HL-60 (cell line): ENCODE results near the gene GLTP.

ENCODE experiments used
- DNase-seq, 2 experiments: peaks; one replicate each; pipeline ENCODE4 v3.0.0-alpha.2; 2010 to 2020; ENCODE audit warnings: low read depth in 1 of 2, low spot score in 1 of 2
- H3K27ac ChIP-seq: fragments of 250-450 bp; sonication (Bioruptor Pico); replicated peaks from 2 replicates; pipeline ENCODE4 v1.5.1; 2020; ENCODE audit warnings: mild to moderate bottlenecking, moderate library complexity
- H3K27me3 ChIP-seq: fragments of 250-450 bp; sonication (Bioruptor Pico); 2 replicates; pipeline ENCODE4 v1.5.1; 2021; ENCODE audit warnings: mild to moderate bottlenecking, moderate library complexity; ENCODE audit not compliant: insufficient read depth, poor library complexity, severe bottlenecking
- H3K4me3 ChIP-seq: replicated peaks from 2 replicates; pipeline ENCODE4 v1.5.1; 2011; ENCODE audit warnings: mild to moderate bottlenecking, control low read depth, low read length; ENCODE audit not compliant: insufficient read depth
- GABPA ChIP-seq: IDR thresholded peaks from 2 replicates; pipeline ENCODE4 v1.6.1; 2012; ENCODE audit warnings: low read depth
- POLR2AphosphoS5 ChIP-seq: IDR thresholded peaks from 2 replicates; pipeline ENCODE4 v1.6.1; 2012; ENCODE audit warnings: low read depth
- SPI1 ChIP-seq: IDR thresholded peaks from 2 replicates; pipeline ENCODE4 v1.6.1; 2012; ENCODE audit warnings: low read depth, mild to moderate bottlenecking, borderline replicate concordance
- TF ChIP-seq, protein P1 (sequence below): IDR thresholded peaks from 2 replicates; pipeline ENCODE4 v1.6.1; 2012; ENCODE audit warnings: low read depth; ENCODE audit not compliant: insufficient replicate concordance
- TF ChIP-seq, protein P2 (sequence below): IDR thresholded peaks from one replicate; pipeline ENCODE4 v1.5.1; 2011; ENCODE audit warnings: low read length, control low read depth, inconsistent platforms; ENCODE audit not compliant: insufficient read depth

The GLTP gene

DNA sequence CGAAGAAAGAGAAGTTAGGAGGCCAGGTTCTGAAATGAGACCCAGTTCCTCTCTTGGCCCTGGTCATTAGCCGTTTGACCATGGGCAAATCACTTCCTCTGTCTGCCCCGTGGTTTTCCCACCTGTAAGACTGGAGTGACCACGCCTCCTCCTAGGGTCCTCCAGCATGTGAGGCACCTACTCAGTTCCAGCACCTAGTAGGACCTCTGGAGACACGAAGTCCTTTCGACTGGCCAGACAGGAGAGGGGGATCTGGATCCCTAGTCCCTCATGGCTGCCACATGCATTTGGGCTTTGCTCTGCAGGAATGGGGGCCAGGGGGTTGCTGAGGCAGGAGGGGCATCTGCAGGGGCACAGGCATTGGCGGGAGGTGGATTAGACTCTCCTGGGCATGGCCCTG, 63.5 kb downstream of the GLTP start:
- H3K27ac ChIP-seq, result no peak overlapping the region
- no peak overlapping the region for H3K4me3 ChIP-seq
- DNase-seq, result no peak
- TF ChIP-seq SPI1 (no peak), GABPA (no peak), POLR2AphosphoS5 (no peak)
- TF ChIP-seq, protein P1, sequence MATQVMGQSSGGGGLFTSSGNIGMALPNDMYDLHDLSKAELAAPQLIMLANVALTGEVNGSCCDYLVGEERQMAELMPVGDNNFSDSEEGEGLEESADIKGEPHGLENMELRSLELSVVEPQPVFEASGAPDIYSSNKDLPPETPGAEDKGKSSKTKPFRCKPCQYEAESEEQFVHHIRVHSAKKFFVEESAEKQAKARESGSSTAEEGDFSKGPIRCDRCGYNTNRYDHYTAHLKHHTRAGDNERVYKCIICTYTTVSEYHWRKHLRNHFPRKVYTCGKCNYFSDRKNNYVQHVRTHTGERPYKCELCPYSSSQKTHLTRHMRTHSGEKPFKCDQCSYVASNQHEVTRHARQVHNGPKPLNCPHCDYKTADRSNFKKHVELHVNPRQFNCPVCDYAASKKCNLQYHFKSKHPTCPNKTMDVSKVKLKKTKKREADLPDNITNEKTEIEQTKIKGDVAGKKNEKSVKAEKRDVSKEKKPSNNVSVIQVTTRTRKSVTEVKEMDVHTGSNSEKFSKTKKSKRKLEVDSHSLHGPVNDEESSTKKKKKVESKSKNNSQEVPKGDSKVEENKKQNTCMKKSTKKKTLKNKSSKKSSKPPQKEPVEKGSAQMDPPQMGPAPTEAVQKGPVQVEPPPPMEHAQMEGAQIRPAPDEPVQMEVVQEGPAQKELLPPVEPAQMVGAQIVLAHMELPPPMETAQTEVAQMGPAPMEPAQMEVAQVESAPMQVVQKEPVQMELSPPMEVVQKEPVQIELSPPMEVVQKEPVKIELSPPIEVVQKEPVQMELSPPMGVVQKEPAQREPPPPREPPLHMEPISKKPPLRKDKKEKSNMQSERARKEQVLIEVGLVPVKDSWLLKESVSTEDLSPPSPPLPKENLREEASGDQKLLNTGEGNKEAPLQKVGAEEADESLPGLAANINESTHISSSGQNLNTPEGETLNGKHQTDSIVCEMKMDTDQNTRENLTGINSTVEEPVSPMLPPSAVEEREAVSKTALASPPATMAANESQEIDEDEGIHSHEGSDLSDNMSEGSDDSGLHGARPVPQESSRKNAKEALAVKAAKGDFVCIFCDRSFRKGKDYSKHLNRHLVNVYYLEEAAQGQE, result no peak
- TF ChIP-seq, protein P2, sequence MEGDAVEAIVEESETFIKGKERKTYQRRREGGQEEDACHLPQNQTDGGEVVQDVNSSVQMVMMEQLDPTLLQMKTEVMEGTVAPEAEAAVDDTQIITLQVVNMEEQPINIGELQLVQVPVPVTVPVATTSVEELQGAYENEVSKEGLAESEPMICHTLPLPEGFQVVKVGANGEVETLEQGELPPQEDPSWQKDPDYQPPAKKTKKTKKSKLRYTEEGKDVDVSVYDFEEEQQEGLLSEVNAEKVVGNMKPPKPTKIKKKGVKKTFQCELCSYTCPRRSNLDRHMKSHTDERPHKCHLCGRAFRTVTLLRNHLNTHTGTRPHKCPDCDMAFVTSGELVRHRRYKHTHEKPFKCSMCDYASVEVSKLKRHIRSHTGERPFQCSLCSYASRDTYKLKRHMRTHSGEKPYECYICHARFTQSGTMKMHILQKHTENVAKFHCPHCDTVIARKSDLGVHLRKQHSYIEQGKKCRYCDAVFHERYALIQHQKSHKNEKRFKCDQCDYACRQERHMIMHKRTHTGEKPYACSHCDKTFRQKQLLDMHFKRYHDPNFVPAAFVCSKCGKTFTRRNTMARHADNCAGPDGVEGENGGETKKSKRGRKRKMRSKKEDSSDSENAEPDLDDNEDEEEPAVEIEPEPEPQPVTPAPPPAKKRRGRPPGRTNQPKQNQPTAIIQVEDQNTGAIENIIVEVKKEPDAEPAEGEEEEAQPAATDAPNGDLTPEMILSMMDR, result no peak
- H3K27me3 ChIP-seq, result no peaks in the 10 kb centered on the region

DNA sequence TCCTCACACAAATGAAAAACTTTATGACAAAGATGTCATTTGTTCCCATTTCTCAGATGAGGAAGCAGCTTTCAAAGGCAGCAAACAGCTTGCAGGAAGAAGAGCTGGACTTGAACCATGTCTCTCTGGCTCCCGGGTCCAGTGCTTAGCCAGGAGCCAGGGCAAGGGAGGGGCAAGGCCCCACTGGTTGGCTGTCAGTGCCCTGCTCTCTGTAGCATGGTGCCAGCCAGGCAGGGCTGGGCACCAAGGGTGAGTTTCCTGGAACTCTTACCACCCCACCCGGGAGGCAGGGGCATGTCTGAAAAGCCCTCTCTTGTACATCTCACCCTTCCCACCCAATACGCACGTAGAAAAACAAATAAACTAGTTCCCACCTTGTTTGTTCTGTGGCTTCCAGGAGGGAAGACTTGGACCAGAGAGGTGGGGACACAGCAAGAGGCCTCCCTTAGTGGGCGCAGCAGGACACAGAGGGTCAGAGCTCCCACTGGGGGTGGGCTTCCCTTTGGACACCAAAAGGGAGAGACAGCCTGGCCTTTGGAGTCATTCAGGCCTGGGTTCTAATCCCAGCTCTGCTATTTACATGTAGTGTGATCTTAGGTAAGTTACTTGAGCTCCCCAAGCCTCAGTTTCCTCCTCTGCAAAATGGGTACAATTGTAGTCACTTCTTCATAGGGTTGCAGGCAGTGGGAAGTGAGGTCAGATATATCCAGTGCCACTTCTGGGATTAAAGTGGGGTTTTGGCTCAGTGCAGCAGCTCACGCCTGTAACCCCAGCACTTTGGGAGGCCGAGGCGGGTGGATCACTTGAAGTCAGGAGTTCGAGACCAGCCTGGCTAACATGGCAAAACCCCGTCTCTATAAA, 64.4 kb downstream of the GLTP start:
- Histone ChIP-seq H3K27me3 (no peaks in the 10 kb centered on the region), H3K4me3 (no peak overlapping the region), H3K27ac (no peak overlapping the region)
- TF ChIP-seq POLR2AphosphoS5 (no peak), GABPA (no peak), SPI1 (no peak)
- TF ChIP-seq, protein P2, result no peak
- TF ChIP-seq, protein P1, result no peak
- DNase-seq, result no peak

DNA sequence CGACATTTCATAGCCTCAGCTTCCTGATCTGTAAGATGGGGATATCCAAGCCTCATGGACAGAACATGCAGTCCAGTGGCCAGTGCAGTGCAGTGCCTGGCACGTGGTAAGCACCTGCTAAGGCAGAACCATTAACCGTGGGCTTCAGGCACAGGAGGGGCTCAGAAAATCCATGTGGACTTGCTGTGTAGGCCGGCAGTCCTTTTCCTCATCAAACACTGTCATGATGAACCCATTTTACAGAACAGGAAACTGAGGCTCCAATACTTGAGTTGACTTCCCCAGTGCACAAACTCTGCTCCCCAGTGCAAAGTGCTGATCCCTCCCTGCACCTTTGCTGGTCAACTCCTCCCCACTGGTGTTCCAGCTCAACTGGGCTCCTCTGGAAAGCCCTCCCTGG, 65.1 kb downstream of the GLTP start:
- no peak for DNase-seq
- TF ChIP-seq POLR2AphosphoS5 (no peak), GABPA (no peak), SPI1 (no peak)
- TF ChIP-seq, protein P1, result no peak
- TF ChIP-seq, protein P2, result no peak
- Histone ChIP-seq H3K27ac (no peak overlapping the region), H3K4me3 (no peak overlapping the region), H3K27me3 (no peaks in the 10 kb centered on the region)
